GM23338 (cell line): ENCODE data around the gene ACY1. TPM values are rescaled to one million over a fixed set of nuclear protein-coding genes. Genes with fewer than 3 reads are reported as not detected.

Source experiments
- ATAC-seq: fragments of 200-7000 bp; cut with Tn5 transposase; 3 replicates; pipeline ENCODE4 v1.9.1; 2020
- DNase-seq: peaks from one replicate; pipeline ENCODE4 v3.0.0-alpha.2; 2015; ENCODE audit warnings: low spot score
- H2AFZ ChIP-seq: fragments of 200-600 bp; sonication (generic); 2 replicates; pipeline ENCODE4 v1.8.0; 2016; ENCODE audit warnings: antibody characterized with exemption, mild to moderate bottlenecking, moderate library complexity
- H3F3A ChIP-seq: fragments of 200-600 bp; sonication (generic); replicated peaks from 2 replicates; pipeline ENCODE4 v1.8.0; 2017; ENCODE audit warnings: antibody characterized with exemption, mixed run types, low read depth
- H3K27ac ChIP-seq: fragments of 200-600 bp; sonication (generic); 2 replicates; pipeline ENCODE4 v1.6.1; 2016; ENCODE audit warnings: low read depth
- H3K27me3 ChIP-seq: fragments of 200-600 bp; sonication (generic); 2 replicates; pipeline ENCODE4 v1.8.0; 2016; ENCODE audit warnings: mild to moderate bottlenecking, mixed run types, moderate library complexity; ENCODE audit not compliant: insufficient read depth
- H3K36me3 ChIP-seq: fragments of 200-600 bp; sonication (generic); 2 replicates; pipeline ENCODE4 v1.8.0; 2016; ENCODE audit warnings: mild to moderate bottlenecking; ENCODE audit not compliant: insufficient read depth
- H3K4me1 ChIP-seq: fragments of 200-600 bp; sonication (generic); 2 replicates; pipeline ENCODE4 v1.8.0; 2016; ENCODE audit warnings: mild to moderate bottlenecking, moderate library complexity; ENCODE audit not compliant: insufficient read depth
- H3K4me2 ChIP-seq: fragments of 200-600 bp; sonication (generic); 2 replicates; pipeline ENCODE4 v1.7.1; 2017; ENCODE audit warnings: mixed run types
- H3K4me3 ChIP-seq: fragments of 200-600 bp; sonication (generic); 2 replicates; pipeline ENCODE4 v1.6.1; 2016; ENCODE audit warnings: mixed run types
- H3K79me2 ChIP-seq: fragments of 200-600 bp; sonication (generic); replicated peaks from 2 replicates; pipeline ENCODE4 v1.8.0; 2017; ENCODE audit warnings: mild to moderate bottlenecking; ENCODE audit not compliant: insufficient read depth
- H3K9me2 ChIP-seq: fragments of 200-600 bp; sonication (generic); 2 replicates; pipeline ENCODE4 v1.8.0; 2017; ENCODE audit not compliant: insufficient read depth
- H4K20me1 ChIP-seq: fragments of 200-600 bp; sonication (generic); replicated peaks from 2 replicates; pipeline ENCODE4 v1.8.0; 2017; ENCODE audit warnings: mild to moderate bottlenecking; ENCODE audit not compliant: insufficient read depth
- H3K27ac Mint-ChIP-seq: 2 replicates; pipeline ENCODE4 v1.8.0; 2020; ENCODE audit warnings: inconsistent platforms, mild to moderate bottlenecking, moderate library complexity, mixed read lengths
- H3K27me3 Mint-ChIP-seq: 3 replicates; pipeline ENCODE4 v1.8.0; 2022; ENCODE audit warnings: low read depth, mild to moderate bottlenecking, moderate library complexity, mixed read lengths, inconsistent platforms; ENCODE audit not compliant: insufficient read depth, poor library complexity
- H3K36me3 Mint-ChIP-seq: 3 replicates; pipeline ENCODE4 v1.8.0; 2021; ENCODE audit warnings: low read depth, mild to moderate bottlenecking, inconsistent platforms, moderate library complexity, mixed read lengths
- H3K4me1 Mint-ChIP-seq: 3 replicates; pipeline ENCODE4 v1.8.0; 2020; ENCODE audit warnings: mild to moderate bottlenecking, inconsistent platforms, mixed read lengths
- H3K4me3 Mint-ChIP-seq: 3 replicates; pipeline ENCODE4 v1.8.0; 2021; ENCODE audit warnings: moderate library complexity, mild to moderate bottlenecking, inconsistent platforms, mixed read lengths
- H3K9me3 Mint-ChIP-seq: 3 replicates; pipeline ENCODE4 v1.8.0; 2020; ENCODE audit warnings: moderate library complexity, mild to moderate bottlenecking, inconsistent platforms, mixed read lengths
- CREB1 ChIP-seq: fragments of 250-450 bp; sonication (Bioruptor Pico); IDR thresholded peaks from 2 replicates; pipeline ENCODE4 v1.5.0; 2020; ENCODE audit warnings: low read depth, mild to moderate bottlenecking, moderate library complexity
- EZH2phosphoT487 ChIP-seq: fragments of 200-600 bp; sonication (generic); IDR thresholded peaks from one replicate; pipeline ENCODE4 v1.8.1; 2018; ENCODE audit warnings: antibody characterized with exemption; ENCODE audit not compliant: unreplicated experiment
- JUNB ChIP-seq: IDR thresholded peaks from one replicate; pipeline ENCODE4 v1.6.1; 2016; ENCODE audit warnings: antibody characterized with exemption; ENCODE audit not compliant: unreplicated experiment
- STAT1 ChIP-seq: IDR thresholded peaks from one replicate; pipeline ENCODE4 v1.6.1; 2016; ENCODE audit warnings: antibody characterized with exemption; ENCODE audit not compliant: unreplicated experiment
- ZNF331 ChIP-seq: fragments of 250-450 bp; sonication (Bioruptor Pico); IDR thresholded peaks from 2 replicates; pipeline ENCODE4 v1.5.0; 2020; ENCODE audit warnings: low read depth, mild to moderate bottlenecking, moderate library complexity
- polyA plus RNA-seq: library from polyadenylated mRNA; unstranded; fragments of >200 nt; fragmentation: Nextera tagmentation; extraction: Ambion mirVana; gene quantifications from 2 replicates; pipeline ENCODE4 v1.2.1, GENCODE V29; 2016
- total RNA-seq: library from RNA; depleted of rRNA; stranded (reverse); fragments of >200 nt; shearing (Covaris generic); gene quantifications from 2 replicates; pipeline ENCODE4 v1.2.3, GENCODE V29; 2014
- TF ChIP-seq, protein P1 (sequence below): fragments of 250-450 bp; sonication (Bioruptor Pico); IDR thresholded peaks from 2 replicates; pipeline ENCODE4 v1.5.0; 2020; ENCODE audit warnings: mild to moderate bottlenecking, moderate library complexity
- TF ChIP-seq, protein P2 (sequence below), 2 experiments: fragments of 200-600 bp in 1 of 2; sonication (generic) in 1 of 2; conservative IDR thresholded peaks; 2 replicates each; pipeline versions ENCODE4 v1.5.1 to v1.6.1; 2016 to 2017; ENCODE audit warnings: antibody characterized with exemption in 2 of 2, low read depth in 2 of 2, mild to moderate bottlenecking in 2 of 2, moderate library complexity in 1 of 2

The ACY1 gene
- total and polyA plus RNA-seq, 2 experiments from 2014 or later, result 38.4 to 62.8 TPM

DNA sequence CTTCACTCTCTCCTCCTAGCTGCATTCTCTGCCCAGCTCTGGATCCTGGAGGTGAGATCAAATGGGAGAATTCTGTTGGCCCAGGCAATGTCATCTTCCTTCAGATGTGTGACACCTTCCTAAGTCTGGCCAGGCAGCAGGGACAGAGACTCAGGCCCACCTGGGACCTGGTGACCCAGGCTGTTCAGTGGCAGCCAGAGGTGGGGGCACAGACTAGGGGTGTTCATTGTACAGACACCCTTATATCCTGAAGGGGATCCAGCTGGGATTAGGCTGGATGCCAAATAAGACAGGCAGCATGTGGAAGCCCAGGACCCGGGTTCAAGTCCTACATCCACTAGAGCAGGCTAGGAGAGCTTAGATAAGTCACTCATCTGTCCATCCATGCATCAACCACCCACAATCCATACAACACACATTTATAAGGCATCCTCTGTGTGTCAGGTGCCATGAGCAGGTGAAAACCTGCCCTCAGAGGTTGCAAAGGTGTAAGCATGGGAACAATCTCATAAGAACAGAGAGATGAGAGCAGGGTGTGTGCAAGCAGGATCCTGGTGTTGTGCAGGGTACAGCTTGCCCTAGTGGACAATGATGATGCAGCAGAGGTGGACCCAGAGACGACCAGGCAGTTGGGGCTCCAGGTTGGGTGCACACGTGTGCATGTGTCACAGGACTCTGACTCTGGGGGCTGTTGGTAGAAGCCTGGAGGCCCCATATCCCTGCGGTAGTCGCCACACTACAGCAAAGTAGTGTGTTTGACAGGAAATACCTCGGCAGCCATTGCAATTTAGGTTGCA, 30.7 kb downstream of the ACY1 start (continued):
- TF ChIP-seq, protein P1, sequence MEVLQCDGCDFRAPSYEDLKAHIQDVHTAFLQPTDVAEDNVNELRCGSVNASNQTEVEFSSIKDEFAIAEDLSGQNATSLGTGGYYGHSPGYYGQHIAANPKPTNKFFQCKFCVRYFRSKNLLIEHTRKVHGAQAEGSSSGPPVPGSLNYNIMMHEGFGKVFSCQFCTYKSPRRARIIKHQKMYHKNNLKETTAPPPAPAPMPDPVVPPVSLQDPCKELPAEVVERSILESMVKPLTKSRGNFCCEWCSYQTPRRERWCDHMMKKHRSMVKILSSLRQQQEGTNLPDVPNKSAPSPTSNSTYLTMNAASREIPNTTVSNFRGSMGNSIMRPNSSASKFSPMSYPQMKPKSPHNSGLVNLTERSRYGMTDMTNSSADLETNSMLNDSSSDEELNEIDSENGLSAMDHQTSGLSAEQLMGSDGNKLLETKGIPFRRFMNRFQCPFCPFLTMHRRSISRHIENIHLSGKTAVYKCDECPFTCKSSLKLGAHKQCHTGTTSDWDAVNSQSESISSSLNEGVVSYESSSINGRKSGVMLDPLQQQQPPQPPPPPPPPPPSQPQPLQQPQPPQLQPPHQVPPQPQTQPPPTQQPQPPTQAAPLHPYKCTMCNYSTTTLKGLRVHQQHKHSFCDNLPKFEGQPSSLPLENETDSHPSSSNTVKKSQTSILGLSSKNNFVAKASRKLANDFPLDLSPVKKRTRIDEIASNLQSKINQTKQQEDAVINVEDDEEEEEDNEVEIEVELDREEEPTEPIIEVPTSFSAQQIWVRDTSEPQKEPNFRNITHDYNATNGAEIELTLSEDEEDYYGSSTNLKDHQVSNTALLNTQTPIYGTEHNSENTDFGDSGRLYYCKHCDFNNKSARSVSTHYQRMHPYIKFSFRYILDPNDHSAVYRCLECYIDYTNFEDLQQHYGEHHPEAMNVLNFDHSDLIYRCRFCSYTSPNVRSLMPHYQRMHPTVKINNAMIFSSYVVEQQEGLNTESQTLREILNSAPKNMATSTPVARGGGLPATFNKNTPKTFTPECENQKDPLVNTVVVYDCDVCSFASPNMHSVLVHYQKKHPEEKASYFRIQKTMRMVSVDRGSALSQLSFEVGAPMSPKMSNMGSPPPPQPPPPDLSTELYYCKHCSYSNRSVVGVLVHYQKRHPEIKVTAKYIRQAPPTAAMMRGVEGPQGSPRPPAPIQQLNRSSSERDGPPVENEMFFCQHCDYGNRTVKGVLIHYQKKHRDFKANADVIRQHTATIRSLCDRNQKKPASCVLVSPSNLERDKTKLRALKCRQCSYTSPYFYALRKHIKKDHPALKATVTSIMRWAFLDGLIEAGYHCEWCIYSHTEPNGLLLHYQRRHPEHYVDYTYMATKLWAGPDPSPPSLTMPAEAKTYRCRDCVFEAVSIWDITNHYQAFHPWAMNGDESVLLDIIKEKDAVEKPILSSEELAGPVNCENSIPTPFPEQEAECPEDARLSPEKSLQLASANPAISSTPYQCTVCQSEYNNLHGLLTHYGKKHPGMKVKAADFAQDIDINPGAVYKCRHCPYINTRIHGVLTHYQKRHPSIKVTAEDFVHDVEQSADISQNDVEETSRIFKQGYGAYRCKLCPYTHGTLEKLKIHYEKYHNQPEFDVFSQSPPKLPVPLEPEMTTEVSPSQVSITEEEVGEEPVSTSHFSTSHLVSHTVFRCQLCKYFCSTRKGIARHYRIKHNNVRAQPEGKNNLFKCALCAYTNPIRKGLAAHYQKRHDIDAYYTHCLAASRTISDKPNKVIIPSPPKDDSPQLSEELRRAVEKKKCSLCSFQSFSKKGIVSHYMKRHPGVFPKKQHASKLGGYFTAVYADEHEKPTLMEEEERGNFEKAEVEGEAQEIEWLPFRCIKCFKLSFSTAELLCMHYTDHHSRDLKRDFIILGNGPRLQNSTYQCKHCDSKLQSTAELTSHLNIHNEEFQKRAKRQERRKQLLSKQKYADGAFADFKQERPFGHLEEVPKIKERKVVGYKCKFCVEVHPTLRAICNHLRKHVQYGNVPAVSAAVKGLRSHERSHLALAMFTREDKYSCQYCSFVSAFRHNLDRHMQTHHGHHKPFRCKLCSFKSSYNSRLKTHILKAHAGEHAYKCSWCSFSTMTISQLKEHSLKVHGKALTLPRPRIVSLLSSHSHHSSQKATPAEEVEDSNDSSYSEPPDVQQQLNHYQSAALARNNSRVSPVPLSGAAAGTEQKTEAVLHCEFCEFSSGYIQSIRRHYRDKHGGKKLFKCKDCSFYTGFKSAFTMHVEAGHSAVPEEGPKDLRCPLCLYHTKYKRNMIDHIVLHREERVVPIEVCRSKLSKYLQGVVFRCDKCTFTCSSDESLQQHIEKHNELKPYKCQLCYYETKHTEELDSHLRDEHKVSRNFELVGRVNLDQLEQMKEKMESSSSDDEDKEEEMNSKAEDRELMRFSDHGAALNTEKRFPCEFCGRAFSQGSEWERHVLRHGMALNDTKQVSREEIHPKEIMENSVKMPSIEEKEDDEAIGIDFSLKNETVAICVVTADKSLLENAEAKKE (CRISPR knock-in tag), result no peak
- TF ChIP-seq CREB1 (CRISPR knock-in tag), result no peak
- no peak for TF ChIP-seq JUNB
- no peak for TF ChIP-seq STAT1
- no peak for TF ChIP-seq ZNF331
- no peak for TF ChIP-seq EZH2phosphoT487

DNA sequence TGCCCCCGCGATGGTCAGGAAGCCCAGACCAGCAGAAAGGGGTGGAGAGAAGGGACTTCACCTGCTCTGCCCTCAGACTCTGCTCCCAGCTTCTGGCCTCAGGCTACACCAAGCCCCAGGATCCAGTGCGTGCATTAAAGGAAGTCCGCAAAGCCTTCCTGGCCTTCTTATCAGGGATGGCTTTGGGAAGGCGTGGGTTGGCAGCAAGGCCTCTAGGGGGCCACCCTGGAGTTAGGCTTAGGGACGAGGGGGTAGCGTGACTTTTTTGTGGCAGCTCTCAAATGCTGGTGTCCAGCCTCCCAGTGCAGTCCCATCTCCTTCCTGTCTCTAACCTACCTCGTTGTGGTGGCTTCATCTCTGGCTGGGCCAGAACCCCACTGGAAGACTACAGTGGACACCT, 31.3 kb downstream of the ACY1 start:
- Histone ChIP-seq H3K4me2 (no peak overlapping the region), H2AFZ (peak overlapping the region; percentile 80; the same call in 1 of the 2 replicates), H4K20me1 (no peaks in the 10 kb centered on the region), H3K9me2 (peaks cover 6% of the 10 kb centered on the region; the same call in 1 of the 2 replicates), H3K4me3 (no peak overlapping the region), H3K4me1 (no peaks in the 10 kb centered on the region), H3K27ac (no peak overlapping the region), H3F3A (no peaks in the 10 kb centered on the region), H3K27me3 (no peaks in the 10 kb centered on the region), H3K36me3 (no peaks in the 10 kb centered on the region), H3K79me2 (no peaks in the 10 kb centered on the region)
- TF ChIP-seq, protein P1 (CRISPR knock-in tag), result no peak
- TF ChIP-seq, protein P2, sequence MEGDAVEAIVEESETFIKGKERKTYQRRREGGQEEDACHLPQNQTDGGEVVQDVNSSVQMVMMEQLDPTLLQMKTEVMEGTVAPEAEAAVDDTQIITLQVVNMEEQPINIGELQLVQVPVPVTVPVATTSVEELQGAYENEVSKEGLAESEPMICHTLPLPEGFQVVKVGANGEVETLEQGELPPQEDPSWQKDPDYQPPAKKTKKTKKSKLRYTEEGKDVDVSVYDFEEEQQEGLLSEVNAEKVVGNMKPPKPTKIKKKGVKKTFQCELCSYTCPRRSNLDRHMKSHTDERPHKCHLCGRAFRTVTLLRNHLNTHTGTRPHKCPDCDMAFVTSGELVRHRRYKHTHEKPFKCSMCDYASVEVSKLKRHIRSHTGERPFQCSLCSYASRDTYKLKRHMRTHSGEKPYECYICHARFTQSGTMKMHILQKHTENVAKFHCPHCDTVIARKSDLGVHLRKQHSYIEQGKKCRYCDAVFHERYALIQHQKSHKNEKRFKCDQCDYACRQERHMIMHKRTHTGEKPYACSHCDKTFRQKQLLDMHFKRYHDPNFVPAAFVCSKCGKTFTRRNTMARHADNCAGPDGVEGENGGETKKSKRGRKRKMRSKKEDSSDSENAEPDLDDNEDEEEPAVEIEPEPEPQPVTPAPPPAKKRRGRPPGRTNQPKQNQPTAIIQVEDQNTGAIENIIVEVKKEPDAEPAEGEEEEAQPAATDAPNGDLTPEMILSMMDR (conservative IDR thresholded peaks at IDR 0.05; ENCODE audit: low read depth in 2 of 2), result peak; percentile 59 to 73
- Mint-ChIP-seq H3K27ac (0 out of 2 replicates have a peak overlapping the region, but pooled peaks have one; percentile 54), H3K4me1 (peaks cover 7% of the 10 kb centered on the region; the same call in 2 of the 3 replicates), H3K36me3 (no peaks in the 10 kb centered on the region; the same call in 2 of the 3 replicates), H3K27me3 (peaks cover 23% of the 10 kb centered on the region), H3K4me3 (no peak overlapping the region), H3K9me3 (no peaks in the 10 kb centered on the region)
- ATAC-seq, result peak; percentile 94
- DNase-seq, result peak; percentile 81
